A673 (cell line): ENCODE measurements around the gene IQGAP2. TPM values are rescaled to one million over a fixed set of nuclear protein-coding genes. Genes with fewer than 3 reads are reported as not detected.

Experiments used
- BruUV-seq: library from RNA; stranded (reverse); fragments of 400-500 nt; replicated peaks from 2 replicates; lab custom pipeline; 2021; lab: Mats Ljungman, UMichigan
- CTCF ChIA-PET: fragments of 300-600 bp; sonication (Branson Sonifier 250); formaldehyde crosslinking; loops from one replicate; lab custom pipeline; 2022; ENCODE audit warnings: antibody characterized with exemption; lab: Charles Lee
- POLR2A ChIA-PET: fragments of 300-600 bp; sonication (Branson Sonifier 250); formaldehyde crosslinking; loops from one replicate; lab custom pipeline; 2022; ENCODE audit warnings: antibody characterized with exemption; ENCODE audit not compliant: low non-redundant PET; lab: Charles Lee
- DNase-seq: peaks from one replicate; pipeline ENCODE4 v3.0.0-alpha.2; 2015; ENCODE audit warnings: low spot score
- H3K27ac ChIP-seq: fragments of 200-600 bp; sonication (generic); 2 replicates; pipeline ENCODE4 v1.5.1; 2016; ENCODE audit warnings: mixed run types, low read depth, mild to moderate bottlenecking, mixed read lengths, antibody characterized with exemption, low read length; ENCODE audit not compliant: poor library complexity, severe bottlenecking
- H3K27me3 ChIP-seq: fragments of 200-600 bp; sonication (generic); replicated peaks from 2 replicates; pipeline ENCODE4 v1.6.1; 2017; ENCODE audit warnings: mixed run types, low read depth, mild to moderate bottlenecking, mixed read lengths, antibody characterized with exemption, low read length; ENCODE audit not compliant: insufficient read depth, poor library complexity
- H3K36me3 ChIP-seq: fragments of 200-600 bp; sonication (generic); 2 replicates; pipeline ENCODE4 v1.6.1; 2016; ENCODE audit warnings: mixed run types, mild to moderate bottlenecking, mixed read lengths, antibody characterized with exemption, low read length; ENCODE audit not compliant: insufficient read depth, poor library complexity, severe bottlenecking
- H3K4me1 ChIP-seq: fragments of 200-600 bp; sonication (generic); 2 replicates; pipeline ENCODE4 v1.6.1; 2017; ENCODE audit warnings: mixed run types, mild to moderate bottlenecking, mixed read lengths, antibody characterized with exemption, low read length; ENCODE audit not compliant: insufficient read depth, poor library complexity, severe bottlenecking
- H3K4me3 ChIP-seq: fragments of 200-600 bp; sonication (generic); 2 replicates; pipeline ENCODE4 v1.5.1; 2016; ENCODE audit warnings: low read depth, mixed run types, mild to moderate bottlenecking, mixed read lengths, low read length; ENCODE audit not compliant: poor library complexity, severe bottlenecking
- H3K9me3 ChIP-seq: fragments of 200-600 bp; sonication (generic); 2 replicates; pipeline ENCODE4 v1.6.1; 2016; ENCODE audit warnings: mixed run types, low read depth, mild to moderate bottlenecking, mixed read lengths, antibody characterized with exemption, low read length; ENCODE audit not compliant: poor library complexity, severe bottlenecking
- CTCF ChIP-seq: fragments of 300-800, 200-600 bp; sonication (generic); conservative IDR thresholded peaks from 2 replicates; pipeline ENCODE4 v1.5.1; 2017; ENCODE audit warnings: low read depth, mild to moderate bottlenecking, antibody characterized with exemption, low read length, moderate library complexity, mixed read lengths
- EZH2 ChIP-seq: fragments of 200-600 bp; sonication (generic); IDR thresholded peaks from 2 replicates; pipeline ENCODE4 v1.6.1; 2017; ENCODE audit warnings: borderline replicate concordance, low read depth, mild to moderate bottlenecking, mixed read lengths, antibody characterized with exemption, low read length; ENCODE audit not compliant: poor library complexity, severe bottlenecking
- intact Hi-C: fragments of 100-400 bp; cut with micrococcal nuclease; formaldehyde crosslinking; loops from one replicate; pipeline ENCODE4 v1.10.0; 2022; ENCODE audit not compliant: unreplicated experiment
- total RNA-seq: library from RNA; stranded (reverse); gene quantifications from 2 replicates; pipeline ENCODE4 v1.2.3, GENCODE V29; 2021

The IQGAP2 gene
- total RNA-seq, 1 experiment from 2014 or later: 26.8 TPM

- intact Hi-C loops: loop anchor here (5.0 kb wide), 1 partner anchor 67 kb away; no protein-coding TSS in a partner anchor
- peaks cover 48% of the 10 kb centered on the region for H3K4me1 ChIP-seq
- ChIA-PET POLR2A (interaction anchor here (0.6 kb wide), 1 partner anchor 260 kb away, joined by 3 read pairs; no protein-coding TSS in a partner anchor), CTCF (interaction anchor here (0.6 to 1.3 kb wide), 4 partner anchors 14 to 99 kb away, joined by 3 to 4 read pairs (median 3); no protein-coding TSS in a partner anchor)
- peak overlapping the region; percentile 65 for H3K27ac ChIP-seq
- TSS peak; percentile 14 for BruUV-seq
- no peak for TF ChIP-seq EZH2
- no peak for TF ChIP-seq CTCF
- H3K36me3 ChIP-seq: peaks cover 14% of the 10 kb centered on the region
- no peak overlapping the region for H3K4me3 ChIP-seq
- no peaks in the 10 kb centered on the region for H3K9me3 ChIP-seq
- H3K27me3 ChIP-seq: no peaks in the 10 kb centered on the region
- peak; percentile 96 for DNase-seq
Measured at GRCh38 chr5:76615759-76616158, 212.7 kb downstream of the IQGAP2 start.

GRCh38 chr5:76616206-76616605 lies 213.1 kb downstream of the IQGAP2 start:
- DNase-seq: no peak
- TF ChIP-seq CTCF (no peak), EZH2 (no peak)
- Histone ChIP-seq H3K4me1 (peaks cover 52% of the 10 kb centered on the region), H3K4me3 (no peak overlapping the region), H3K27ac (peak overlapping the region; percentile 62), H3K9me3 (no peaks in the 10 kb centered on the region), H3K36me3 (peaks cover 14% of the 10 kb centered on the region), H3K27me3 (no peaks in the 10 kb centered on the region)
- ChIA-PET POLR2A (no interaction called here), CTCF (interaction anchor here (0.6 to 1.3 kb wide), 4 partner anchors 15 to 98 kb away, joined by 3 to 4 read pairs (median 3); no protein-coding TSS in a partner anchor)
- BruUV-seq: TSS peak; percentile 85
- intact Hi-C loops: loop anchor here (5.0 kb wide), 1 partner anchor 66 kb away; no protein-coding TSS in a partner anchor

- Histone ChIP-seq H3K9me3 (no peaks in the 10 kb centered on the region), H3K27me3 (no peaks in the 10 kb centered on the region), H3K4me3 (no peak overlapping the region), H3K4me1 (peaks cover 58% of the 10 kb centered on the region), H3K36me3 (peaks cover 14% of the 10 kb centered on the region), H3K27ac (no peak overlapping the region)
- ChIA-PET POLR2A (no interaction called here), CTCF (no interaction called here)
- intact Hi-C loops: loop anchor here (5.0 kb wide), 1 partner anchor 65 kb away; no protein-coding TSS in a partner anchor
- no TSS peak for BruUV-seq
- DNase-seq: no peak
- TF ChIP-seq EZH2: no peak
- no peak for TF ChIP-seq CTCF
Measured at GRCh38 chr5:76617229-76617628, 214.1 kb downstream of the IQGAP2 start.
